Memory B cell (primary cell): ENCODE data around the gene SMG1.
A peak's percentile ranks its signal among the peaks of the same experiment; 100 is the strongest.
"Not testable (repeated sequence)": the region's sequence is repeated elsewhere in the genome, so short reads cannot be mapped to it uniquely, and the experiment has no call there.

ENCODE experiments used
- ATAC-seq: fragments of 150-1000 bp; cut with Tn5 transposase; 2 replicates; pipeline ENCODE4 v1.10.0; 2021; ENCODE audit warnings: low read depth, mild to moderate bottlenecking, moderate library complexity
- DNase-seq, 2 donors: peaks; one replicate each; pipeline ENCODE4 v3.0.0; 2022; ENCODE audit warnings: low spot score in 2 of 2
- H3K27ac Mint-ChIP-seq: one replicate; pipeline ENCODE4 v1.8.0; 2022; ENCODE audit warnings: mild to moderate bottlenecking, moderate library complexity, mixed read lengths
- H3K27me3 Mint-ChIP-seq: one replicate; pipeline ENCODE4 v1.8.0; 2022; ENCODE audit warnings: mixed read lengths
- H3K36me3 Mint-ChIP-seq: one replicate; pipeline ENCODE4 v1.8.0; 2022; ENCODE audit warnings: mild to moderate bottlenecking, mixed read lengths
- H3K4me1 Mint-ChIP-seq: one replicate; pipeline ENCODE4 v1.8.0; 2022; ENCODE audit warnings: mixed read lengths
- H3K4me3 Mint-ChIP-seq: one replicate; pipeline ENCODE4 v1.8.0; 2022; ENCODE audit warnings: mild to moderate bottlenecking, moderate library complexity, mixed read lengths
- H3K9me3 Mint-ChIP-seq: one replicate; pipeline ENCODE4 v1.8.0; 2022; ENCODE audit warnings: mixed read lengths

Gene SMG1

DNA sequence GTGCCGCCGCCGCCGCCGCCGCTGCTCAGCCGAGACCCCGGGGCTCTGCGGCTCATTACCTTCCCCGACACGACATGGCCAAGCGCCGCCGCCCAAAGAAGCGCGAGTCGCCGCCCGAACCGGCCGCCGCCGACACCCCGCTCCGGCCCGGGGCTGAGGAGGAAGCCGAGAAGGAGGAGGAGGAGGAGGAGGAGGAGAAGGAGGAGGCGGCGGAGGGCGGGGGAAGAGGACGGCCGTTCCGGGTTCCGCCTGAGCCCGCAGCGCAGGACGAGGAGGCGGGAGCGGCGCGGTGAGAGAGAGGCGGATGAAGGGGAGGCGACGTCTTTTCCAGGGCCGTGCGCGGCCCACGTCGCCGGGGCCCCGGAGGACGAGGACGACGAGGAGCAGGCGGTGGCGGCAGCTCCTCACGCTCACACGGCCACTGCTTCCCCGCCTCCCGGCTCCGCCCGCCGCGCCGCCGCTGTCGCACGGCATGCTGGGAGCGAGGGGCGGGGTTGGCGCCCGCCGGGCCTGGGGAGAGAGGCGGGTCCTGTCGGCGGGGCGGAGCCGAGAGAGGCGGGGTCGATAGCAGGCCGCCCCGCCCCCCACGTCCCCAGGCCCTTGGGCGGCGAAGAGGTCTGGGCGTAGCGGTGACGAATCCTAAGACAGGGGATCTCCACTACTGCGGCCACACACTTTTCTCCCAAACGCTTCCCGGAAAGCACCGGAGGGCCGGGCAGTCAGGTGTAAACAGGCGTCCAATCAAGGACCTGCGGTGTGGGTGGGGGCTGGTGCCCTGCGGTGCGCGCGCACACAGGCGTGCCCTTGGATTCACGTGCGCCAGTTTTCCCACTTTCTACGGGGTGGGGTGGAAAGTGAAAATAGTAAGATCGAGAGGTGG is at the start of gene SMG1:
TSS of gene SMG1 (minus strand) at position 423 of the 880 bp plus-strand sequence. CDS start at position 56, 367 bp downstream.
- H3K27me3 Mint-ChIP-seq, H3K9me3 Mint-ChIP-seq, H3K36me3 Mint-ChIP-seq: not testable (repeated sequence)
- ATAC-seq (peak; percentile 79), DNase-seq (peak; percentile 95 to 97)
- peaks cover 25% of the 10 kb centered on the region for H3K4me1 Mint-ChIP-seq
- H3K27ac Mint-ChIP-seq = peak within 1 kb of the TSS; percentile 99
- H3K4me3 Mint-ChIP-seq = peak within 1 kb of the TSS; percentile 87

DNA sequence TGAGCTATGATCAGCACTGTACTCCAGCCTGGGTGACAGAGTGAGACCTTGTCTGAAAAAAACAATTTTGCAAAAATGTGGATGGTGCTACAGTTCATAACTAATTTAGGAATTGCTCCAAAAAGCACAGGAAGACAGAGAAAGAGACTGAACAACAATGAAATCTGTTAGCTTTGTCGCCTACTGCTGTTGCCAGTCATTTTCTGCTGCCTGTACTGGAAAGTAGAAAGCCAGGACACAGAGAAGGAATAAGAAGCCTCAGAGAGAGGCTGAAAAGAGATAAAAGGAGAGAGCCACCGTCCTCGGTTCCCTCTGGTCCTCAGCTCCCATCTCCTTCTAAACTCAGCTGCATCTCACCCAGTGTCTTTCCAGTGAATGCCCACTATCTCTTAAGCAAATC is 48.9 kb upstream of the SMG1 start:
- H3K36me3 Mint-ChIP-seq = no peaks in the 10 kb centered on the region
- no peaks in the 10 kb centered on the region for H3K4me1 Mint-ChIP-seq
- H3K9me3 Mint-ChIP-seq = no peaks in the 10 kb centered on the region
- no peak overlapping the region for H3K27ac Mint-ChIP-seq
- H3K27me3 Mint-ChIP-seq = peaks cover 18% of the 10 kb centered on the region
- H3K4me3 Mint-ChIP-seq = no peak overlapping the region
- DNase-seq = no peak
- ATAC-seq = no peak

DNA sequence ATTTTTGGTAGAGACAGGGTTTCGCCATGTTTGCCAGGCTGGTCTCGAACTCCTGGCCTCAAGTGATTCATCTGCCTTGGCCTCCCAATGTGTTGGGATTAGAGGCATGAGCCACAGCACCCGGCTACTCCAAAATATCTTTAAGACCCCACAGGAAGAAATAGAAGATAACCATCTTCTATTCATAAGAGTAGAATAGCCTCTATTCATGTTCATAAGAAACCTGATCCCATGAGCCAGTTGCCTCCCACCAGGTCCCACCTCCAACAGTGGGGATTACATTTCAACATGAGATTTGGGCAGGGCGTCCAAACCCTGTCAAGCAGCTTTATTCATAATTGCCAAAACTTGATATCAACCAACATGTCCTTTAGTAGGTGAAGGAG is 43.6 kb upstream of the SMG1 start:
- Mint-ChIP-seq H3K27me3 (peaks cover 2% of the 10 kb centered on the region), H3K27ac (no peak overlapping the region), H3K4me1 (peaks cover 5% of the 10 kb centered on the region), H3K9me3 (no peaks in the 10 kb centered on the region), H3K4me3 (no peak overlapping the region), H3K36me3 (no peaks in the 10 kb centered on the region)
- DNase-seq = no peak
- no peak for ATAC-seq

DNA sequence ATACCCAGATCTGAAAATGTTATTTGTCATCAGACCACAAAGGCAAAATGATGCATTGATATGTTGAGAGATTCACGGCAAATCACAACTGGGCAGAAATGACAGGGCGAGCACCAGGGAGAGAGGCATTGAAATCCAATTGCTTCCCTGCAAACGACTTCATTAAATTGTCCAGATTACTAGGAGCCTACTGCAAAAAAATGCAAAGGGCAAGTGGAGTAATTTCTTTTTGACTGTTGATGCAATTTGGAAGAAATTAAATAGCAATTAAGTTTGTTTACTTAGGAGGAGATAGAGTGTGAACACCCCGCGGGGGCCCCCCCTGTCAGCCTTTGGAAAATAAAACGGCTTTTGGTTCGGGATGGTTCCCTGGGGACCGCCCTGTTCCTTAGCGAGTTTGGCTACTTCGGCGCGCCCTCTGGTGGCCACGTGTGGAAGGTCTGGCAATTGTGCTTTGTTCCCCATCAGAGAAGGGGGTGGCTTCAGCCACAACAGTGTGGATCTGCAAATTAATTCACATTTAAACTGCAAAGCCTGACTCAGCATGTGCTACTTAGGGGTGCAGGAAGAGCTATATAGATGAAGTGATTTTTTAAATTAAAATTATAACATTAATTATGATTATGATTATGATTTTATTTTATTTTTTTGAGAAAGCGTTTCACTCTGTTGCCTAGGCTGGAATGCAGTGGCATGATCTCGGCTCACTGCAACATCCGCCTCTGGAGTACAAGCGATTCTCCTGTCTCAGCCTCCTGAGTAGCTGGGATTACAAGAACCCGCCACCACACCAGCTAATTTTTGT is 43.0 kb upstream of the SMG1 start:
- DNase-seq = peak; percentile 79 to 83
- Mint-ChIP-seq H3K4me3 (peak overlapping the region; percentile 52), H3K27ac (no peak overlapping the region), H3K4me1 (peaks cover 5% of the 10 kb centered on the region), H3K36me3 (no peaks in the 10 kb centered on the region), H3K9me3 (no peaks in the 10 kb centered on the region), H3K27me3 (peaks cover 2% of the 10 kb centered on the region)
- peak; percentile 82 for ATAC-seq

DNA sequence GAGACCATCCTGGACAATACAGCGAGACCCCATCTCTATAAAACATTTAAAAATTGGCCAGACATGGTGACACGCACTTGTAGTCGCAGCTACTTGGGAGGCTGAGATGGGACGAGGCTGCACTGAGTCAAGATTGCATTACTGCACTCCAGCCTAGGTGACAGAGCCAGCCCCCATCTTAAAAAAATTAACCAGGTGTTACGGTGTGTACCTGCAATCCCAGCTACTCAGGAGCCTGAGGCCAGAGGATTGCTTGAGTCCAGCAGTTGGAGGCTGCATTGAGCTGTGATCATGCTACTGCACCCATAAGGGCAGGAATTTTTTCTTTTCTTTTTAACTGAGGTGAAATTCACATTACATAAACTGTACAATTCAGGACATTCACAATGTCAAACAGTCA is 40.6 kb upstream of the SMG1 start:
- Mint-ChIP-seq H3K4me1 (peaks cover 5% of the 10 kb centered on the region), H3K4me3 (no peak overlapping the region), H3K36me3 (no peaks in the 10 kb centered on the region), H3K27ac (no peak overlapping the region), H3K9me3 (no peaks in the 10 kb centered on the region), H3K27me3 (peaks cover 2% of the 10 kb centered on the region)
- ATAC-seq (no peak), DNase-seq (no peak)

DNA sequence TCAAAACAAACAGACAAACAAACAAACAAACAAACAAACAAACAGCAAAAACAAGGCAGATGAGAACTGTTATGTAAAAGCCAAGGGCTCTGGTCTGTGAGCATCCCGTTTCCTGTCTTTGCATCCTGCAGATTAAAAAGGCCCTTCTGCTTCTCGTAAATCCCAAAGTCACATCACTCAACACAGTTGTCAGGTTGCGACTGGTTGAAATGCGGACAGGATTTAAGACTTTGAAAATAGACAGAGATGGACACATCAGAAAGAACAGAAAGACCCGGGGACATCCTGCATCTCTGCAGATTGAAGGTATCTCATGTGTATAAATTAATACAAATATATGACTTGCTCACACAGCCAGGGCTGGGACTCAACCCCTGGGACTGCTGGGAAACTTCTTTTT is 39.3 kb upstream of the SMG1 start:
- H3K4me3 Mint-ChIP-seq = no peak overlapping the region
- no peaks in the 10 kb centered on the region for H3K9me3 Mint-ChIP-seq
- peaks cover 5% of the 10 kb centered on the region for H3K4me1 Mint-ChIP-seq
- no peak for DNase-seq
- H3K36me3 Mint-ChIP-seq = no peaks in the 10 kb centered on the region
- no peak for ATAC-seq
- no peak overlapping the region for H3K27ac Mint-ChIP-seq
- H3K27me3 Mint-ChIP-seq = peaks cover 2% of the 10 kb centered on the region

DNA sequence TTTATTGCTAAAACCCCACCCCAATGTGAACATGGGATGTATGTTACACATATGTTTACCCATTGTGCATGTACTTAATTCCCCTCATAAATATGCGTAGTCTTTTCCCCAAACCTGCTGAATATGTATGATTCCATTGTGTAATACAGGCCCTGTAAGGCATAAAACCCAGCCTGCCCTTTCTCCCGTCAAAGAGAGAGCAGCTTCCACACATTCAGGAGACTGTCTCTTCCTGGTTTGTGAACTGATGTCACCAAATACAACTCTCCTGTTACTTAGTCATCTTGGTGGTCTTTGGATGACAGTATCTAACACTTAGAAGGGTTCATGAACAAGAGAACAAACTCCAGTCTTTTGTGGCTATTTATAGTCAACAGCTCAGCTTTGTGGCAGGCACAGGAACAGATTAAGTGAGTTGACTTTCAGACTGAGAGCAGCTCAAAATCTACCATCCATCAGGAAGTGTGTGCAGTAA is 32.9 kb upstream of the SMG1 start:
- Mint-ChIP-seq H3K4me1 (peaks cover 7% of the 10 kb centered on the region), H3K4me3 (no peak overlapping the region), H3K9me3 (no peaks in the 10 kb centered on the region), H3K27ac (no peak overlapping the region), H3K36me3 (no peaks in the 10 kb centered on the region), H3K27me3 (peaks cover 6% of the 10 kb centered on the region)
- no peak for ATAC-seq
- DNase-seq = no peak

DNA sequence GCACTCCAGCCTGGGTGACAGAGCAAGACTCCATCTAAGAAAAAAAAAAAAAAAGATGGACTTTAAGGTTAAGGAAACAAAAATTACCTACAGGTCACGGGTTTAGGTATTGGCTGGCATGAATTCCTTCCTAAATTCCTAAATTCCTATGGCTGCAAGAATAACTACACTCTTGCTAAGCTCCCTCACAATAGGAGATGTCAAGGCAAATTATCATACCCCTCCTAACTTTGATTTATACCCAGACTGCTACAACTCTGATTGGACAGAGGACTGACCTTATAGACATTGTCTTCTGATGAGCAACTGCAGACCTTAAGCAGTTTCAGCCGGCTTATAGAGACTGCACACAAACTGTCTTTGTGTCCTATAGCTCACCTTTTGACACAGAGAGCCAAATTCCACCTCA is 32.4 kb upstream of the SMG1 start:
- DNase-seq (no peak), ATAC-seq (no peak)
- Mint-ChIP-seq H3K4me3 (no peak overlapping the region), H3K27me3 (peaks cover 6% of the 10 kb centered on the region), H3K36me3 (no peaks in the 10 kb centered on the region), H3K4me1 (peaks cover 7% of the 10 kb centered on the region), H3K9me3 (no peaks in the 10 kb centered on the region), H3K27ac (no peak overlapping the region)

DNA sequence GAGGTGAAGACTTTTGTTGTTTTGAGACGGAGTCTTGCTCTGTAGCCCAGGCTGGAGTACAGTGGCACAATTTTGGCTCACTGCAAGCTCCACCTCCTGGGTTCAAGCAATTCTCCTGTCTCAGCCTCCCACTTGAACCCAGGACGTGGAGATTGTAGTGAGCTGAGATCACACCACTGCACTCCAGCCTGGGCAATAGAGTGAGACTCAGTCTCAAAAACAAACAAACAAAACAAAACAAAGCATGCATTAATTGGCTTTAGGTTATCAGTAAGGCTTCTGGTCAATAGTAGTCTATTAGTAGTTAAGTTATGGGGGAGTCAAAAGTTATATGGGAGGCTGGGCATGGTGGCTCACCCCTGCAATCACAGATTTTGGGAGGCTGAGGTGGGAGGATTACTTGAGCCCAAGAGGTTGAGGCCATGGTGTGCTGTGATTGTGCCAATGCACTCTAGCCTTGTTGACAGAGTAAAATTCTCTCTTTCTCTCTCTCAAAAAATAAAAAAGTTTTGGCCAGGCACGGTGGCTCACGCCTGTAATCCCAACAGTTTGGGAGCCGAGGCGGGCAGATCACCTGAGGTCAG is 30.5 kb upstream of the SMG1 start:
- H3K9me3 Mint-ChIP-seq, DNase-seq, H3K27ac Mint-ChIP-seq, H3K4me1 Mint-ChIP-seq, H3K36me3 Mint-ChIP-seq, ATAC-seq, H3K27me3 Mint-ChIP-seq: not testable (repeated sequence)
- peak overlapping the region; percentile 85 for H3K4me3 Mint-ChIP-seq

DNA sequence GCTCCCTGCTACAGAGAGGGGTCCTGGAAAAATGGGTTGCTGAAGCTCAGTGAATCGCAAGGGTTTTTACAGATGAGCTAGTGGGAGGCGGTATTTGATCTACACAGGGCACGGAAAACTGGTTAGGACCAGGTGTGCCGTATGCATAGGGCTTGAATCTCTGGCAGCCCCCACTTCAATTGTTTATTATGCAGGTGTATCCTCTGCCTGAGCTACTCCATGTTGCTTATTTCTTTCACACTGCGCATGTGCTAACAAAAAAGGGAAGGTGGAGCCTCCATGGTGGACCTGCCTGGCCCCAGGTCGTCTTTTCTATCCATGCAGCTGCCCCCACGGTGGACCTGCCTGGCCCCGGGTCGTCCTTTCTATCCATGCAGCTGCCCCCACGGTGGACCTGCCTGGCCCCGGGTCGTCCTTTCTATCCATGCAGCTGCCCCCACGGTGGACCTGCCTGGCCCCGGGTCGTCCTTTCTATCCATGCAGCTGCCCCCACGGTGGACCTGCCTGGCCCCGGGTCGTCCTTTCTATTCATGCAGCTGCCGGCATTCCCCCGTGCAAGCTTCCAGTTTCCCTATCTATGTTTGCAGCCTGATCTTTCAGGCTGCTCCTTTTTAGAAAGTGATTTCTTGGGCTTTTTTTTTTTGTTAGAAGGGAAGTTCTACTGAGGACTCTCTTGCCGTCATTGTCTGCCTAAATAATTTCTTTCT is 29.8 kb upstream of the SMG1 start:
- H3K36me3 Mint-ChIP-seq, H3K27ac Mint-ChIP-seq, H3K27me3 Mint-ChIP-seq, H3K9me3 Mint-ChIP-seq, H3K4me1 Mint-ChIP-seq: not testable (repeated sequence)
- DNase-seq = peak in 1 of 2 donors; percentile 25
- peak overlapping the region; percentile 85 for H3K4me3 Mint-ChIP-seq
- peak; percentile 95 for ATAC-seq

DNA sequence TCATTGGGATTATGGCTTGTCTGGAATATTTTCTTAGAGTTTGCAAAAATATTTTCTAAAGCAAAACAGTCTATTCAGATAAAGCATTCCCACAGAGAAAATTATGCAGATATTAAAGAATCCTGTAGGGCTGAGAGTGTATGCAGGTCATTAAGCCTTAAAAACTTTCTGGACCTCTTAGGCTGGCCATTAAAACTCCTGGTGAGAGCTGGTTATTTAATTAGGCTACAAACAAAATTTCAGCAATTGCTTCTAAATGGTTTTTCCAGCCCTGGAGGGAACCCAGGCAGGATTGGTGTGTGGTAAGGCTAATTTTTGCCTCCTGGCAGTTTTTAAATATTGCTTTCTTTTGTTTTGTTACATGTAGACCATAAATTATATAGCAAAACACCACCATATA is 27.3 kb upstream of the SMG1 start:
- DNase-seq (no peak), ATAC-seq (no peak)
- Mint-ChIP-seq H3K9me3 (no peaks in the 10 kb centered on the region), H3K27ac (no peak overlapping the region), H3K36me3 (no peaks in the 10 kb centered on the region), H3K4me3 (no peak overlapping the region), H3K4me1 (peaks cover 7% of the 10 kb centered on the region), H3K27me3 (peaks cover 6% of the 10 kb centered on the region)

DNA sequence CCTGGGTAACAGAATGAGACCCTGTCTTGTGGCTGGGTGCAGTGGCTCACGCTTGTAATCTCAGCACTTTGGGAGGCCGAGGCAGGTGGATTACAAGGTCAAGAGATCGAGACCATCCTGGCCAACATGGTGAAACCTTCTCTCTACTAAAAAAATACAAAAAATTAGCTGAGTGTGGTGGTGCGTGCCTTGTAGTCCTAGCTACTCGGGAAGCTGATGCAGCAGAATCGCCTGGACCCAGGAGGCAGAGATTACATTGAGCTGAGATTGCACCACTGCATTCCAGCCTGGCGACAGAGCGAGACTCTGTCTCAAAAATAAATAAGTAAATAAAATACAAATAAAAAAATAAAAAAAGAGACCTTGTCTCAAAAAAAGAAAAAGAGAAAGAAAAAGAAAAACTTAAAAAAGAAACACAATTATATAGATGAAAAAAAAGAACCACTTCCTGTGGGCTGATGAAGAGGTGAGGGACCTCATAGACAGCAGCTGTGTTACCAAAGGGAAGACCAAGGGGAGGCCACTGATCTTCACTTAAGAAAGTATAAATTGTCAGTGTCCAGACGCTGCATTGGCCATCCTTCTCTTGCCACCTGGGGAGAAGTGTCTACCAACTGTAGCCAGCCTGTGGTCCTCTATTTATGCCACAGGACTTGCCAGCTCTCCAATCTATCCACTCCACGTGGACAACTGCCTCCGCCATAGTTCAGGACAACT is 24.4 kb upstream of the SMG1 start:
- H3K27me3 Mint-ChIP-seq = peaks cover 1% of the 10 kb centered on the region
- no peak for DNase-seq
- no peak overlapping the region for H3K4me3 Mint-ChIP-seq
- H3K9me3 Mint-ChIP-seq = no peaks in the 10 kb centered on the region
- peaks cover 10% of the 10 kb centered on the region for H3K4me1 Mint-ChIP-seq
- no peaks in the 10 kb centered on the region for H3K36me3 Mint-ChIP-seq
- H3K27ac Mint-ChIP-seq = no peak overlapping the region
- ATAC-seq = no peak

DNA sequence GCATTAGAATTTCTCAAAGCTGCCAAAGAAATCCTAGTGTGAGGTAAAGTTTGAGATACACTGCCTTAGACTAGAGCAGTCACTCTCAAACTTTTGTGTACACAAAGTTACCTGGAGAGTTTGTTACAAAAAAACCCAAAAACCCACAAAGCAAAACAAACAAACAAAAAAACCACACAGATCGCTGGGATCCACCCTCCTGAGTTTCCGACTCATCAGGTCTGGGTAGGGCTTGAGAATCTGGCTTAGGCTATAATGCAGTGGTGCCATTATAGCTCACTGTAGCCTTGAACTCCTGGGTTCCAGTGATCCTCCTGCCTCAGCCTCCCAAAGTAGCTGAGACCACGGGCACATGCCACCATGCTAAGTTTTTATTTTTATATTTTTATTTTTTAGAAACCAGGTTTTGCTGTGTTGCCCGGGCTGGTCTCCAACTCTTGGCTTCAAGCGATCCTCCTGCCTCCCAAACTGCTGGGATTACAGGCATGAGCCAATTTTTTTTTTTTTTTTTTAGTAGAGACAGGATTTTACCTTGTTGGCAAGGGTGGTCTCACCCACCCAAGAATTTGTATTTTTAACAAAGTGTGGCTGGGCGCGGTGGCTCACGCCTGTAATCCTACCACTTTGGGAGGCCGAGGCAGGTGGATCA is 22.3 kb upstream of the SMG1 start:
- H3K4me1 Mint-ChIP-seq = peaks cover 9% of the 10 kb centered on the region
- H3K27me3 Mint-ChIP-seq = no peaks in the 10 kb centered on the region
- no peak for DNase-seq
- no peak overlapping the region for H3K4me3 Mint-ChIP-seq
- H3K36me3 Mint-ChIP-seq = peaks cover 1% of the 10 kb centered on the region
- ATAC-seq = no peak
- no peak overlapping the region for H3K27ac Mint-ChIP-seq
- no peaks in the 10 kb centered on the region for H3K9me3 Mint-ChIP-seq
